OCI-LY1 (cell line): ENCODE results near the gene VASP.

Source experiments
- H2AFZ ChIP-seq: fragments of 200-600 bp; sonication (generic), shearing (Covaris generic); 2 replicates; pipeline ENCODE4 v1.6.0; 2014; ENCODE audit warnings: antibody characterized with exemption, mild to moderate bottlenecking, low read length
- H3F3A ChIP-seq: fragments of 200-600 bp; sonication (generic), shearing (Covaris generic); 2 replicates; pipeline ENCODE4 v1.6.0; 2014; ENCODE audit warnings: mild to moderate bottlenecking, antibody characterized with exemption, low read length, moderate library complexity; ENCODE audit not compliant: insufficient read depth
- H3K27ac ChIP-seq: fragments of 200-600 bp; sonication (generic); 2 replicates; pipeline ENCODE4 v1.5.1; 2014; ENCODE audit warnings: low read length, mixed run types, mild to moderate bottlenecking, low read depth; ENCODE audit not compliant: poor library complexity, severe bottlenecking
- H3K27me3 ChIP-seq: fragments of 200-600 bp; sonication (generic); 2 replicates; pipeline ENCODE4 v1.6.0; 2014; ENCODE audit warnings: antibody characterized with exemption, mild to moderate bottlenecking, low read length, moderate library complexity; ENCODE audit not compliant: insufficient read depth
- H3K36me3 ChIP-seq: fragments of 200-600 bp; sonication (generic); 2 replicates; pipeline ENCODE4 v1.6.1; 2014; ENCODE audit warnings: mild to moderate bottlenecking, antibody characterized with exemption, low read length, moderate library complexity, mixed read lengths; ENCODE audit not compliant: insufficient read depth
- H3K4me1 ChIP-seq: fragments of 200-600 bp; sonication (generic); 2 replicates; pipeline ENCODE4 v1.5.1; 2014; ENCODE audit warnings: mild to moderate bottlenecking, low read length, moderate library complexity; ENCODE audit not compliant: insufficient read depth, severe bottlenecking
- H3K4me2 ChIP-seq: fragments of 200-600 bp; sonication (generic), shearing (Covaris generic); 2 replicates; pipeline ENCODE4 v1.6.1; 2014; ENCODE audit warnings: low read length
- H3K4me3 ChIP-seq: fragments of 200-600 bp; sonication (generic); 2 replicates; pipeline ENCODE4 v1.5.1; 2014; ENCODE audit warnings: low read length, low read depth, mild to moderate bottlenecking, mixed read lengths; ENCODE audit not compliant: poor library complexity, severe bottlenecking
- H3K79me2 ChIP-seq: fragments of 200-600 bp; shearing (Covaris generic); 2 replicates; pipeline ENCODE4 v1.6.1; 2016; ENCODE audit warnings: mixed run types, low read length, mixed read lengths; ENCODE audit not compliant: insufficient read depth
- H3K9ac ChIP-seq: fragments of 200-600 bp; sonication (generic), shearing (Covaris generic); 2 replicates; pipeline ENCODE4 v1.6.1; 2014; ENCODE audit warnings: mild to moderate bottlenecking, low read length, mixed read lengths
- H3K9me2 ChIP-seq: fragments of 200-600 bp; sonication (generic), shearing (Covaris generic); 2 replicates; pipeline ENCODE4 v1.6.1; 2014; ENCODE audit warnings: low read depth, mild to moderate bottlenecking, low read length, mixed read lengths
- H3K9me3 ChIP-seq: fragments of 200-600 bp; shearing (Covaris generic); 2 replicates; pipeline ENCODE4 v1.6.1; 2014; ENCODE audit warnings: low read length, mixed read lengths
- H4K20me1 ChIP-seq: fragments of 200-600 bp; sonication (generic), shearing (Covaris generic); 2 replicates; pipeline ENCODE4 v1.6.0; 2016; ENCODE audit warnings: mild to moderate bottlenecking, low read length; ENCODE audit not compliant: insufficient read depth
- CTCF ChIP-seq: fragments of 200-600 bp; sonication (generic), shearing (Covaris generic); IDR thresholded peaks from 2 replicates; pipeline ENCODE4 v1.5.1; 2017; ENCODE audit warnings: mild to moderate bottlenecking, antibody characterized with exemption, low read length, moderate library complexity, mixed read lengths
- EZH2 ChIP-seq: fragments of 200-600 bp; sonication (generic), shearing (Covaris generic); IDR thresholded peaks from 2 replicates; pipeline ENCODE4 v1.8.0; 2017; ENCODE audit warnings: borderline replicate concordance, mixed run types, mild to moderate bottlenecking, antibody characterized with exemption, low read length, moderate library complexity, mixed read lengths

VASP gene

GRCh38 chr19:45568732-45569131 is 61.5 kb downstream of the VASP start:
- Histone ChIP-seq H3K9ac (no peak overlapping the region), H3K27me3 (no peaks in the 10 kb centered on the region), H3K4me1 (peaks cover 22% of the 10 kb centered on the region), H3F3A (no peaks in the 10 kb centered on the region; the same call in 1 of the 2 replicates), H4K20me1 (no peaks in the 10 kb centered on the region), H3K27ac (no peak overlapping the region), H3K4me2 (no peak overlapping the region), H3K9me2 (no peaks in the 10 kb centered on the region), H2AFZ (no peak overlapping the region), H3K4me3 (no peak overlapping the region), H3K36me3 (no peaks in the 10 kb centered on the region; the same call in 1 of the 2 replicates), H3K79me2 (no peaks in the 10 kb centered on the region), H3K9me3 (no peaks in the 10 kb centered on the region)
- TF ChIP-seq CTCF (no peak), EZH2 (no peak)

- Histone ChIP-seq H3K79me2 (0 out of 2 replicates have a peak, but pooled peaks cover 3% of the 10 kb centered on the region), H2AFZ (no peak overlapping the region), H3K9me3 (no peaks in the 10 kb centered on the region), H3K4me2 (no peak overlapping the region), H3K36me3 (no peaks in the 10 kb centered on the region; the same call in 1 of the 2 replicates), H3F3A (no peaks in the 10 kb centered on the region; the same call in 1 of the 2 replicates), H3K27ac (no peak overlapping the region), H3K4me3 (no peak overlapping the region), H3K9me2 (no peaks in the 10 kb centered on the region), H3K27me3 (no peaks in the 10 kb centered on the region), H3K4me1 (peaks cover 12% of the 10 kb centered on the region), H3K9ac (no peak overlapping the region), H4K20me1 (no peaks in the 10 kb centered on the region)
- TF ChIP-seq CTCF (peak; percentile 96), EZH2 (no peak)
Observed at GRCh38 chr19:45569619-45570421, 62.5 kb downstream of the VASP start.

GRCh38 chr19:45571457-45572220 is 64.4 kb downstream of the VASP start:
- Histone ChIP-seq H4K20me1 (no peaks in the 10 kb centered on the region), H3K4me3 (no peak overlapping the region), H3F3A (no peaks in the 10 kb centered on the region; the same call in 1 of the 2 replicates), H3K27ac (no peak overlapping the region), H3K4me2 (no peak overlapping the region), H3K4me1 (peaks cover 22% of the 10 kb centered on the region), H3K9me3 (no peaks in the 10 kb centered on the region), H3K9me2 (no peaks in the 10 kb centered on the region), H2AFZ (no peak overlapping the region), H3K9ac (no peak overlapping the region), H3K27me3 (no peaks in the 10 kb centered on the region), H3K36me3 (no peaks in the 10 kb centered on the region; the same call in 1 of the 2 replicates), H3K79me2 (0 out of 2 replicates have a peak, but pooled peaks cover 3% of the 10 kb centered on the region)
- TF ChIP-seq CTCF (no peak), EZH2 (no peak)
